ENCODE data around the gene VEPH1.

DNA sequence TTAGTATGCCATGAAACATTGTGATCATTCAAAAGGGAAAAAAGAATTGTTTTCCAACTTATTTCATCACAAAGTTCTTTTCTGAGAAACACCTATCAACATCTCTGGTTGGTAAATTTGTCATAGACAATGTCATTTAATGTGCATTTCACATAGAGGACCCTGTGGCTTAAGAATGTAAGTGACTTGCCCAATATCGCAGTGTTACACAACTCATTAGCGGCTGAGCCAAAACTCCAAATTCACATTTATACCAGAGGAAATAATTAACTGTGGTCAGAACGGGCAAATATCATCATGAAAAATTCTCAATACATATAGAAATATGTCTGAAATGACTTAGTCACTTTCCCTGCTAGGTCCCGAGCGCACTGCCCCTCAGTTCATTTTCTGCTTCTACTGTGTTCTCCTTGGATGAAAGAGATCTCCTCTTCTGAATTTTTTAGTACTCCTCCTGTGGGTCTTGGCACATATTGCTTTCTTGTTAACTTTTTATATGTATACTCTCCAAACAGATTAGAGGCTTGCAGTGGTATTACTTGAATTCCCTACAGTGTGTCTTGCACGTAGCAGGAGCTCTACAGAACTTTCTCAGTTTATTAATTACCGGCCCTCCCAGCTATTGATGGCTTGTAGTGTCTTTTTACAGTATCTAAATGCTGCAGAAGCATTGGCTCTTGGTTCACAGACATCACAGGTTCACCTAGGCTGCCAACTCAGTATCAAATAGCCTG, 33.5 kb downstream of the VEPH1 start:
- TF ChIP-seq, protein P1, sequence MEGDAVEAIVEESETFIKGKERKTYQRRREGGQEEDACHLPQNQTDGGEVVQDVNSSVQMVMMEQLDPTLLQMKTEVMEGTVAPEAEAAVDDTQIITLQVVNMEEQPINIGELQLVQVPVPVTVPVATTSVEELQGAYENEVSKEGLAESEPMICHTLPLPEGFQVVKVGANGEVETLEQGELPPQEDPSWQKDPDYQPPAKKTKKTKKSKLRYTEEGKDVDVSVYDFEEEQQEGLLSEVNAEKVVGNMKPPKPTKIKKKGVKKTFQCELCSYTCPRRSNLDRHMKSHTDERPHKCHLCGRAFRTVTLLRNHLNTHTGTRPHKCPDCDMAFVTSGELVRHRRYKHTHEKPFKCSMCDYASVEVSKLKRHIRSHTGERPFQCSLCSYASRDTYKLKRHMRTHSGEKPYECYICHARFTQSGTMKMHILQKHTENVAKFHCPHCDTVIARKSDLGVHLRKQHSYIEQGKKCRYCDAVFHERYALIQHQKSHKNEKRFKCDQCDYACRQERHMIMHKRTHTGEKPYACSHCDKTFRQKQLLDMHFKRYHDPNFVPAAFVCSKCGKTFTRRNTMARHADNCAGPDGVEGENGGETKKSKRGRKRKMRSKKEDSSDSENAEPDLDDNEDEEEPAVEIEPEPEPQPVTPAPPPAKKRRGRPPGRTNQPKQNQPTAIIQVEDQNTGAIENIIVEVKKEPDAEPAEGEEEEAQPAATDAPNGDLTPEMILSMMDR (IDR thresholded peaks at IDR 0.05): no peak
- TF ChIP-seq POLR2A (IDR thresholded peaks at IDR 0.05): no peak
